ENCODE measurements around the gene ACSS1.

ACSS1 gene

DNA sequence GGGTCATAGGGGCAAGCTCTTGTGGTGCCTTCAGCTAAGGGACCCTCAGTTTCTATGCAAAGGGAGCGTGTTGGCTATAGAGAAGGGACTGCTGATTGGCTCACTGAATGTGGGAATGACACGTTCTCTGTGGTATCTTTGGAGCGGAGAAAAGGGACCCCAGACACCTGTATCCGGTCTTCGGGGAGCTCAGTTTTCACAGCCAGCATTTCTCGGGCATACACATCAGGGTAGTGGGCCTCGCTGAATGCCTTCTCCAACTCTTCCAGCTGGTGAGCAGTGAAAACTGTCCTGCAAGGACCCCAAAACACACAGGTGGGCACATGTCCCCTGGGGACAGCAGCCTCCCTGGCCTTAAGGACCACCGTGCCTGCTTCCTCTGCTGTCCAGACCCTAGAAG lies 20.7 kb upstream of the ACSS1 start:
- H3K4me3 ChIP-seq (ENCODE audit: low read depth, low read length): no peak overlapping the region
- in situ Hi-C loops (cut with HindIII; ENCODE audit: low sequenced_read_pairs): no loop called here
- DNase-seq (ENCODE audit: low read depth, low spot score): no peak
- no peak for TF ChIP-seq CTCF (IDR thresholded peaks at IDR 0.05; ENCODE audit: low read depth, low read length)

DNA sequence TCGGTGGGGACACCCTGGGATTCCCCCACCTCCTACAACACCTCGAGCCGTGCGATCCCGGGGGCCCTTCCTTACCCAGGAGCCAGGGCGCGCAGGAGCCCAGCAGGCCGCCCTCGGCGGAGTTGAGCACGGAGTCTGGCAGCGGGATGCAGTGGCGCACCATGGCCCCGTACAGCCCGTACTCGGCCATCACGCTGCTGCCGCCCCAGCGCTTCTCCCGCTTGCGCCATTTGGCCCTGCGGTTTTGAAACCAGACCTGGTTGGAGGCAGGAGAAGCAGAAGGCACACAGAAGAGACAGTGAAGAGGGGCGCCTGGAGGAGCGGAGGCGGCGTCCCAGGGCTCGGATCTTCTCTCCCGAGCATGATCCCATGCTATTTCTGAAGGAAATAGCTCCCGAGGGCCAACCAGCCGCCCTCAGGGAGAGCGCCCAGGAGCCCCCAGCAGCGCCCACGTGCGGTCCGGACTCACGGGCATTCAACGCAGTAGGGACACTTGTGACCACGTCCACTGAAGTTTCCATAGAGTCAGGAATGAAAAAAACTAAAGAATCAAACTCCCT lies 19.8 kb upstream of the ACSS1 start:
- DNase-seq (ENCODE audit: low read depth, low spot score): no peak
- in situ Hi-C loops (cut with HindIII; ENCODE audit: low sequenced_read_pairs): no loop called here
- TF ChIP-seq CTCF (IDR thresholded peaks at IDR 0.05; ENCODE audit: low read depth, low read length): no peak
- no peak overlapping the region for H3K4me3 ChIP-seq (ENCODE audit: low read depth, low read length)

- in situ Hi-C loops (cut with HindIII; ENCODE audit: low sequenced_read_pairs): no loop called here
- TF ChIP-seq CTCF (IDR thresholded peaks at IDR 0.05; ENCODE audit: low read depth, low read length): peak; percentile 30
- no peak for DNase-seq (ENCODE audit: low read depth, low spot score)
- H3K4me3 ChIP-seq (ENCODE audit: low read depth, low read length): no peak overlapping the region
Observed at GRCh38 chr20:25076731-25077609, 19.0 kb upstream of the ACSS1 start.

GRCh38 chr20:25076201-25076600 lies 18.3 kb upstream of the ACSS1 start:
- in situ Hi-C loops (cut with HindIII; ENCODE audit: low sequenced_read_pairs): no loop called here
- TF ChIP-seq CTCF (IDR thresholded peaks at IDR 0.05; ENCODE audit: low read depth, low read length): no peak
- H3K4me3 ChIP-seq (ENCODE audit: low read depth, low read length): no peak overlapping the region
- DNase-seq (ENCODE audit: low read depth, low spot score): no peak

DNA sequence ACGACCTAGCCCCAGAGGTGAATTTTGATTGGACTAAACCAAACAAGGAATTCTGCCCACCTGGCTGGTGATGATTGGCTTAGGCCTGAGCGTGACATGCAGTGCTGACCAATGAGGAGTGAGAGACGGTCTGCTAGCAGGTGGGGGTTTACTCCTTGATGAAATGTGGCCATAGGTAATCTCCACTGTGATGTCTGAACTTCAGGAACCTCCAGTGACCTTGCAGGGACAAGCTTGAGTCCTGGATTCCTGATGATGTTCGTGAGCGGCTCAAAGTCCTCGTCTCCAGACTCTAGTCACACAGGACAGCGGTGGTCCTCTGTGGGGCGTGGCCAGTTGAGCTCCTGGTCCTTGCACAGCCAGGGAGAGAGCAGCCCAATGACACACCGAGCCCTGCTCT lies 15.6 kb upstream of the ACSS1 start:
- no peak overlapping the region for H3K4me3 ChIP-seq (ENCODE audit: low read depth, low read length)
- DNase-seq (ENCODE audit: low read depth, low spot score): no peak
- in situ Hi-C loops (cut with HindIII; ENCODE audit: low sequenced_read_pairs): no loop called here
- no peak for TF ChIP-seq CTCF (IDR thresholded peaks at IDR 0.05; ENCODE audit: low read depth, low read length)

DNA sequence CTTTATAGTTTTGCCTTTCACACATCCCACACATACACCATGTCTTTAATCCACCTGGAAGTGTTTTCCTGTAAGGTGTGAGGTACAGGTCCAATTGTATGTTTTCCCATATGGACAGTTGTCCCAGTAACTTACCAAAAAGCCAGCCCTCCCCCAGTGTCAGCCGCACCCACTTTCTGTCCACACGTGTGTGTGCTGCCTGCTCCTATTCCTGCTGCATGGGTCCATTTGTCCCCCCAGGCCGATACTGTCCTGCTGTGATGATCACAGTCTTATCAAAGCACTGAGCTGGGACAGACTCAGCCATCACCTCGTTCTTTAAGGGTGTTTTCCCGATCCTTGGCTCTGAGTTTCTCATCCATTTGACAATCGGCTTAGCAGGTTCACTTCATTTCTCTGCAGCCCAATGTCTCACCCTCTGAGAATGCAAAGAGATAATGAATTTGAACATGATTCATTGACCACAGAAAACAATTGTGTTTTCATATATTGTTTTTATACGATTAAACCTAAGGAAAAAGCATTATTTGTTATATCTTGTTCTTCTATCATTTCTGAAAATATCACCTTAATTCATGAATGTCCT lies 14.4 kb upstream of the ACSS1 start:
- in situ Hi-C loops (cut with HindIII; ENCODE audit: low sequenced_read_pairs): no loop called here
- no peak for TF ChIP-seq CTCF (IDR thresholded peaks at IDR 0.05; ENCODE audit: low read depth, low read length)
- no peak overlapping the region for H3K4me3 ChIP-seq (ENCODE audit: low read depth, low read length)
- DNase-seq (ENCODE audit: low read depth, low spot score): no peak

All from astrocyte of the spinal cord (primary cell).